NCI-H2107 treated with DMSO at 0.1 percent for 48 hours (cell line): Measurements from ENCODE around the gene ZNF124.
"Not testable (repeated sequence)": the region's sequence is repeated elsewhere in the genome, so short reads cannot be mapped to it uniquely, and the experiment has no call there.

Experiments
- DNase-seq: peaks from one replicate; lab custom pipeline; 2025; ENCODE audit not compliant: unreplicated experiment; lab: John Stamatoyannopoulos, UW

ZNF124 gene

DNA sequence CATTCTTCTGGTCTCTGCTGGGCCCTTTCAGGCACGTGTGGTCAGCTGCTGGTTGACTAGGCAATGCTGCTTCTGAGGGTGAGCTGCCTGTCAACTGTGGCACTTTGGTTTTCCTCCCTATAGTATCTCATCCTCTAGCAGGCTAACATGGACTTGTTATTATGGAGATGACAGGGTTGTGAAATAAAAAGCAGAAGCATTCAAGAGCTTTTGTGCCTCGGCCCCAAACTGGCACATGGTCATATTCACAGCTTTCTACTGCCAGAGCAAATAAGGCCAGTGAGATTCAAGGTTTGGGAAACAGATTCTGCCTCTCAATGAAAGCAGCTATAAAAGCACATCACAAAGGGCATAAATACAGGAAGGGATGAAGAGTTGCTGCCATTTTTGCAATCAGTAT is 1.6 kb upstream of the ZNF124 start:
- DNase-seq = no peak

DNA sequence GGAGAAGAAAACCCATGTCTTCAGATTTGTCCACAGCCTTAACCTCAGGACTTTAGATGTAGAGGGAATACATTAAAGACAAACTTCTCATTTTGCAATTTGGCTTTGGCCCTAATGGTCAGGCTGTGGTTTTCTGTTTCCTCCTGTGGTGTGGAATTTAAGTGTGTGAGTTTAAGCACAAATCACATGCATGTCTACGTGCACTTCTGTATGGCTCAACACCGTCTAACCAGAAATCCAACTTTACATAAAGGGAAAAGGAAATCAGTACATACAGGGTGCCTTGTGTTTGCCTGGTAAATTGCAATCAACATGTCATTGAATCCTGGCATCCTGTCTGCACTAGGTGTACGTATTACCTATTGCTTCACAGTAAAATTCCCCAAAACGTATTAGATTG is 1.2 kb upstream of the ZNF124 start:
- DNase-seq = no peak

DNA sequence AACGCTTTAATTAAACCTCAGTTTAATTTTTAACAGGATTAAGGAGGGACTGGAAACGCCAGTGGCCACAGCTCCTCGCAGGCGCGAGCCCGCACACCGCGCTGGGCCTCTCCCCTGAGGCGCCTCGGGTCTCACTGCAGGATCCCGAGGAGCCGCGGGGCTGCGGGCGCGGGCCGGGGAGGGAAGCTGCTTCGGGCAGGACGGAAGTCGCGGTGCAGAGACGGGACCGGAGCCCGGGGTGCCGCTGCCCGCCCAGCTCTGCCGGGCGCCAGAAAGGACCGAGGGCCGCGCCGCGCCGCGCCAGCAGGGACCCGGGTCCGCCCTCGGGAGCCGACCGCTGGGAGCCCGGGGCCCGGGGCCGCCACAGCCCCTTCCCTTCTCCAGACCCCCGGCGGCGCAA is 377 bp downstream of the ZNF124 start:
- DNase-seq = not testable (repeated sequence)

DNA sequence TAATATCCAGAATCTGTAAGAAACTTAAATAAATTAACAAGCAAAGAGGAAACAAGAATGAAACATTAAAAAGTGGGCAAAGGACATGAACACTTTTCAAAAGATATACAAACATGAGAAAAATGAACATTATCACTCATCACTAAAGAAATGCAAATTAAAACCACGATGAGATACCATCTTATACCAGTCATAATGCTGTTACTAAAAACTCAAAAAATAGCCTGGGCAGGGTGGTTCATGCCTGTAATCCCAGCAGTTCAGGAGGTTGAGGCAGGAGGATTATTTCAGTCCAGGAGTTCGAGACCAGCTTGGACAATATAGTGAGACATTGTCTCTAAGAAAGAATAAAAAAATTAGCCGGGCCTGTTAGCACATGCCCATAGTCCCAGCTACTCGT is 6.1 kb downstream of the ZNF124 start:
- no peak for DNase-seq

DNA sequence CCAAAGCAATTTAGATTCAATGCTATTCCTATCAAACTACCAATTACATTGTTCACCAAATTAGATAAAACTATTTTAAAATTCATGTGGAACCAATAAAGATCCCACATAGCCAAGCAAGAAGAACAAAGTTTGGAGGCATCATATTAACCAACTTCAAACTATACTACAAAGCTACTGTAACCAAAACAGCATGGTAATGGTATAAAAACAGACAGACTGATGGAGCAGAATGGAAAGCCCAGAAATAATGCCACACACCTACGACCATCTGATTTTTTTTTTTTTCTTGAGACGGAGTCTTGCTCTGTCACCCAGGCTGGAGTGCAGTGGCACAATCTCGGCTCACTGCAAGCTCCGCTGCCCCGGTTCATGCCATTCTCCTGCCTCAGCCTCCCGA is 7.1 kb downstream of the ZNF124 start:
- no peak for DNase-seq

DNA sequence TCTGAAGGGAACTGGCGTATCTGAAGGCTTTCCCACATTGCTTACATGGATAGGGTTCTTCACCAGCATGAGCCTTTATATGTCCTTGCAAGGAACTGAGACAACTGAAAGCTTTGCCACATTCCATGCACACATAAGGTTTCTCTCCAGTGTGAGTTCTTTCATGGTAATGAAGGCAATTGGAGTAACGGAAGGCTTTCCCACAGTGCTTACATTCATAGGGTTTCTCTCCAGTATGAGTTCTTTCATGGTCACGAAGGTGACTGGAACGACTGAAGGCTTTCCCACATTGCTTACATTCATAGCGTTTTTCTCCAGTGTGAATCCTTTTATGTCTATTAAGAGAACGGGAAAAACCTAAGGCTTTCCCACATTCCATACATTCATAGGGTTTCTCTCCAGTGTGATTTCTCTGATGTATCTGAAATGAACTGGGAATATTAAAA is 15.0 kb downstream of the ZNF124 start:
- no peak for DNase-seq

DNA sequence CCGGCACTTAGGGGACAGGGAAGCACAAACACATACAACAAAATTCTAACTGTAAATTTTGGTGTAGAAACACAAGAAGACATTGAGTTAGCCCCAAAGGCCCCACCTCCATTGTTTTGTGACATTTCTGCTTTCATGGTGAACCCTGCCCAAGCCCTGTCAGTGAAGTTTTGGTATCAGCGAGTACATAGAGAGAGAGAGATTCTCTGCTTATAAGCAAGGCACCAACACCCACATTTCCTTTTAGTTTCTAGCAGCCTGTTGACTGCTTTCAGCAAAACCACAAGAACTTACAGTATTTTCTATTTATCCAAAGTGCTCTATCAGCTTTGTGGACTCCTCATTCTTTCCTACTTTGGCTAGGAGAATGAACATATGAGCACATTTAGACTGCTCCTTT is 24.0 kb downstream of the ZNF124 start:
- DNase-seq = no peak

DNA sequence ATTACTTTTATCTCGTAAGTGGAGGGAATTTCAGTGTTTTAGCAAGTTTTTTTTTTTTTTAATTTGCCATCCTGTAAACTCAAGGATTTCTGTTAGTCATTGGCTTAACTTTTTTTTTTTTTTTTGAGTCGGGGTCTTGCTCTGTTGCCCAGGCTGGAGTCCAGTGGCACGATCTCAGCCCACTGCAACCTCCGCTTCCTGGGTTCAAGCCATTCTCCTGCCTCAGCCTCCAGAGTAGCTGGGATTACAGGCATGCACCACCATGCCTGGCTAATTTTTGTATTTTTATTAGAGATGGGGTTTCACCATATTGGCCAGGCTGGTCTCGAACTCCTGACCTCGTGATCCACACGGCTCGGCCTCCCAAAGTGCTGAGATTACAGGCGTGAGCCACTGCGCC is 24.7 kb downstream of the ZNF124 start:
- not testable (repeated sequence) for DNase-seq

DNA sequence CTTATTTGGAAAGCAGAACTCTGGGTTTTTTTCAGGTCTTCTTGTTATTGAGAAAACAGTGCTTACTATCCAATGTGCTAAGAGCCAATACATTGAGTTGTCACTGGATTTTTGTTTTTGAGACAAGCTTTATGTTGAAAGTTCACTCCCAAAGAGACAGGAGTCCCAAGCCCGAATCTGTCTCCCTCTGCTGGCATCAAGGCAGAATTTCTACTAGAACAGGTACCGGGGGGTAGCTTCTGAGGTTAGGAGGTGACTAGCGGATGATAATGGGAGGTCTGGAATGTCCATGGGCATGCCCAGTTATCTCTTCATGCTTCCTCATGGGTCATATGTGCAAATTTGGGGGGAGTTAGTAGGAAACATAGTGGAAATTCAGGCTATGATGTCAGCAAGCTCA is 25.1 kb downstream of the ZNF124 start:
- DNase-seq = no peak

DNA sequence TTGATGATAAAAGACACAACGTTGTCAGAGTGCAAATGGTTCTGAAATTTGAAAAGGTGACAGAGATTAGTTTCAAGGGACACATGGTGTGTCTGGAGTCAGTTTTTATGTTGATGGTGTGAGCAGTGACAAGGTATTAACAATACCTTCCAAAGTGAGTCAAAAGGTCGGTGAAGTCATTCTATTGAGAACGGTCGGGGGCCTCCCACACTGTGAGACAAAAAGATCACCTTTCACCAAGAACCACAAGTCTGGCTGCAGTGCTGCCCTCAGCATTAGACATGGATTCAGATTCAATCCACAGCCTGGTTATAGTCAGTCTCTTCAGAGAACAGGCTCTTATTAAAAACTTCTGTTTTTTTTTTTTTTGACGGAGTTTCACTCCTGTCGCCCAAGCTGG is 26.5 kb downstream of the ZNF124 start:
- DNase-seq = no peak

DNA sequence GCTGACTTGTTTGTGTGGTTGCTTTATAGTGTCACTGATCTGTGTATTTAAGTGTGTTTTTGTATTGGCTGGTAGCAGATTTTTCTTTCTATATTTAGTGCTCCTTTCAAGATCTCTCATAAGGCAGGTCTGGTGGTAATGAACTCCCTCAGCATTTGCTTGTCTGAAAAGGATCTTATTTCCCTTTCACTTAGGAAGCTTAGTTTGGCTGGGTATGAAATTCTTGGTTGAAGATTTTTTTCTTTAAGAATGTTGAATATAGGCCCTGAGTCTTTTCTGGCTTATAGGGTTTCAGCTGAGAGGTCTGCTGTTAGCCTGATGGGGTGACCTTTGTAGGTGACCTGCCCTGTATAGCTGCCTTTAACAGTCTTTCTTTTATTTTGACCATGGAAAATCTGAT is 32.3 kb downstream of the ZNF124 start:
- DNase-seq = not testable (repeated sequence)

DNA sequence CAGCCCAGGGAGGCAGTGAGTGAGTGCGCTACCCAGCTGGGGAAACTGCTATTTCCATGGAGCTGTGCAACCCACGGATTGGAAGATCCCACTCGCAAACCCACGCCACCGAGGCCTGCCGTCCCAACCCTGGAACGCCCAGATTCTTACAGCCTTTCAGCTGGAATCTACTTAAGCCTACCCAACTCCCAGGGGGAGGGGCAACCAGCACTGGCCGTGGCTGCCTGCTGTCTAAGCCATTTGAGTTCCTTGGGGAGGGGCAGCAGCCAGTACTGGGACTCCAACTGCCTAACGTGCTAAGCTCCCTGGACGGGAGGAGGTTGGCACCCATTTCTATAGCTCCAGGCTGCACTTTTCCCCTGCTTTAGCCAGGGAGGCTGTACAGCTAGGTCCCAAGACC is 40.6 kb downstream of the ZNF124 start:
- no peak for DNase-seq

DNA sequence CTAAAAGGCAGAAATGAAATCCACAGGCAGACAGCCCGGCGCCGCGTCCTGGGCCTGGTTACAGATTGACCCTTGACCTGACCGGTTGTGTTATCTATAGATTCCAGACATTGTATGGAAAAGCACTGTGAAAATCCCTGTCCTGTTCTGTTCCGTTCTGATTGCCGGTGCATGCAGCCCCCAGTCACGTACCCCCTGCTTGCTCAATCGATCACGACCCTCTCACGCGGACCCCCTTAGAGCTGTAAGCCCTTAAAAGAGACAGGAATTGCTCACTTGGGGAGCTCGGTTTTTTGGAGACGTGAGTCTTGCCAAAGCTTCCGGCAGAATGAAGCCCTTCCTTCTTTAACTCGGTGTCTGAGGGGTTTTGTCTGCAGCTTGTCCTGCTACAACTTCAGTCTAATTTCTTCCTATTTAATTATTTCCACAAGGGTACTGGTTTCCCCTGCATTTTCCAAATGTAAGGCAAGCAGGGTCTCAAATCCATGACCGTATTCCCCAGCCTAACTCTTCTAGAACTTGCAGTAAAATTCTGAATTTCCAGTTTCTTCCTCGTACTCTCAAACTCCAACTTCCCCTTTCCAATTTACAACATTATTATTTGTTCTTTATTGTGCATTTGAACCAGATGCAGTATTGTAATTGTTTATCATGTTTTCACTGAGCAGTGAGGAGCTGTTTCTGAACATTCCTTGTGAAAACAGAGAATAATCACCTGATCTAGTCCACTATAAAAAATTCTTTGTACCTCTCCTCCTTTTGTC is 44.1 kb downstream of the ZNF124 start:
- not testable (repeated sequence) for DNase-seq

DNA sequence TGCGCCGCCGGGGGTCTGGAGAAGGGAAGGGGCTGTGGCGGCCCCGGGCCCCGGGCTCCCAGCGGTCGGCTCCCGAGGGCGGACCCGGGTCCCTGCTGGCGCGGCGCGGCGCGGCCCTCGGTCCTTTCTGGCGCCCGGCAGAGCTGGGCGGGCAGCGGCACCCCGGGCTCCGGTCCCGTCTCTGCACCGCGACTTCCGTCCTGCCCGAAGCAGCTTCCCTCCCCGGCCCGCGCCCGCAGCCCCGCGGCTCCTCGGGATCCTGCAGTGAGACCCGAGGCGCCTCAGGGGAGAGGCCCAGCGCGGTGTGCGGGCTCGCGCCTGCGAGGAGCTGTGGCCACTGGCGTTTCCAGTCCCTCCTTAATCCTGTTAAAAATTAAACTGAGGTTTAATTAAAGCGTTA is 45.2 kb downstream of the ZNF124 start:
- not testable (repeated sequence) for DNase-seq

DNA sequence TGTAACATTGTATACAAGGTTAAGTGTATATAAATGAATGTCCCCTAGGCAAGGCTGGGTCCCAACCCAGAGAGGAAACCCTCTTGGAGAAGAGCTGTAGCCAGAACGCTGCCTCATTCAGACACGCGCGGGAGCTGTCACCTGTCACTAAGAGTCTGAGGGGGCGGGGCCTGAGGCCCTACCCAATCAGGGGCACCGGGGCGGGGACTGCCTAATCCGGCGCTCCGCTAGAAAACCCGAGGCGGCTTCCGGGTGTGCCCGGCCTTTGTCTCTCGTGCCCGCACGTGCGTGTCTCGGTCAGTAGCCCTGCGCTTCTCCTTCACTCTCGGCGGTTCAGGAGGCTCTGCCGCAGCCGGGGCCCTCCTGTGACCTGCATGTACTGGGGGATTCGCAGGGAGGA is 45.7 kb downstream of the ZNF124 start:
- DNase-seq = not testable (repeated sequence)

DNA sequence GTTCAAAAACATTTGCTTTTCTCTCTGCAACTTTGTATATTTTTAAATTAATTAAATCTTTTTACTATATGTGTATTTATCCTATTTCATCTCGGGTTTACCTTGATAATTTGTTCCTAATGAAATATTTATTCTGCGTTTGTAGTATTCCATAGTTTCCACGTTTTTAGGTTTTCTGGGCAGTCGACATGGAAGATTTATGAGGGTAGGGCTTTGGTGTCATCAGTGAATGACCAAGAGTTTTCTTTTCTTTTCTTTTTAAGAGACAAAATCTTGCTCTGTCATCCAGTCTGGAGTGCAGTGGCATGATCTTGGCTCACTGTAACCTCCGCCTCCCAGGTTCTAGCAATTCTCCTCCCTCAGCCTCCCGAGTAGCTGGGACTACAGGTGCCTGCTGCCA is 50.4 kb downstream of the ZNF124 start:
- DNase-seq = no peak

DNA sequence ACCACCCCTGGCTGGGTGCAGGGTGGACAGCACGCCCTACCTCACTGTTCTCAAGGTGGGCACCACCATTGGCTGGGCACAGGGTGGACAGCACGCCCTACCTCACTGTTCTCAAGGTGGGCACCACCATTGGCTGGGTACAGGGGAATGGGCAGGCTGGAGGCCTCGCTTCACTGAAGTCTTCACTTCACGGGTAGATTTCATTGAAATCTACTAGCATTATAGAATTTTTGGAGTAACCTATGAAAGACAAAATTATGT is 51.5 kb downstream of the ZNF124 start:
- not testable (repeated sequence) for DNase-seq

DNA sequence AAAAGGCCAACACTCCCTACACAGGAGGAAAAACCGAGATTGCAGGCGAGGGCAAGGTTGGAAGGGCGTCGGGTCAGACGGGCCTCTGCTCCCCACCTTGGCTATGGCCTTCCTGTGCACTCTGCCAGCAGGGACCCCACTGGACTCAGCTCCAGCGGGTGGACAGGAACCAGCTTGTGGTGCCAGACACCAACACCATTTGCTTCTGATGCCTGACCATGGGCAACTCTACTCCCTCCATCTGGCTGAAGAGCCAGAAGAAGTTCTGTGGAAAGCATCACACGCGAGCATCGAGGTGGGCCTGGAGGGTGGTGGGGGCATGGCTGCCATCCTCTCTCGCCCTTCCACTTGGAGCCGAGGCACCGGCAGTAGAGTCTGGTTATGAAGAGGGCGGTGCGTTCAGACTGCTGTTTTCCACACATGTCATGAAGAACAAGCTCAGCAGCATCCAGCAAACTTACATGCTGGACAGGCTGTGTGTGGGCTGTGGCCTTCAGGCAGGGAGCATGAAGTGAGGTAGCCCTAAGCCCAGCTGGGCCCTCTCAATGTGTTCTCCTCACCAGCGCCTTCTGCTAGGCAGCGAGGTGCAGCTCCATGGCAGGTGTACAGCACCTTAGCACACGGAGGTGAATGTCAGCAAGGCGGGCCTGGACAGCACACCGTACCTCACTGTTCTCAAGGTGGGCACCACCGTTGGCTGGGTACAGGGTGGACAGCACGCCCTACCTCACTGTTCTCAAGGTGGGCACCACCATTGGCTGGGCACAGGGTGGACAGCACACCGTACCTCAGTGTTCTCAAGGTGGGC is 52.0 kb downstream of the ZNF124 start:
- no peak for DNase-seq

DNA sequence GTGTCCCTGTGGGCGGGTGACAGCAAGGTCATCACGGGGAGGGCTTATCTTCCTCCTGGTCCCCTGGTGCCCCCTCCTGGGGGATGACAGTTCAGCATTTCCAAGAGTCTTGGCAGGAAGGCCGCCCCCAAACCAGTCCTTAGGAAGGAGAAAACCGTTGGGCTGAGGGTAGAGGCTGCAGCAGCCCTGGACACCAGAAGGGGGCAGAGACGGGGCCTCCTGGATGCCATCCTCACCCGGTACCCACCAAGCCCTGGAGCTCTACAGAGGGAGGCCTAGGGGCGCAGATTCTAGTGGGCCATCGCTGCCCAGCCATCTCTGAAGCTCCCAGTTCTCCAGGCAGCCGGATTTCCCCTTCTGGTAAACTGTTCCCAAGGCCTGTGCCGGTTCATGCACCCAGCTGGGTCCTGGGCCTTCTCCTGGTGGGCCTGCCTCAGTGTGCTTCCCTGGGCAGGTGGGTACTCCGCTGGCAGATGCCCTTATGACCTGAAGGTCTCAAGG is 52.8 kb downstream of the ZNF124 start:
- DNase-seq = no peak

DNA sequence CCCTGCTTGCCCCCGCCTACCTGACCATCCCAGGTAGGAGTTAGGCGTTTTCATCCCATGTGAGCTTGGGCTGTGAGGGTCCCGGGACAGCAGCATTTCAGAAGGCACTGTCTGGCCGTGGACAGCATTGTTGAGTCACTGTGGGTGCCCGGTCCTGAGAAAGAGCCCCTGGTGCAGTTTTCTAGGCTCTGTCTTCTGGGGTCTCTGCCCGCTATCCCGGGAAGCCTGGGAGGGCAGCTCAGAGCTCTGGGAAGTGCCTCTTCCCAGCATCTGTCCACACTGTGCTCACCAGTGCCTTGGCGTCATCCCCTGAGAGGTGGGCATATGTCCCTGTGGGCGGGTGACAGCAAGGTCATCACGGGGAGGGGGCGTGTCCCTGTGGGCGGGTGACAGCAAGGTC is 56.3 kb downstream of the ZNF124 start:
- DNase-seq = no peak

DNA sequence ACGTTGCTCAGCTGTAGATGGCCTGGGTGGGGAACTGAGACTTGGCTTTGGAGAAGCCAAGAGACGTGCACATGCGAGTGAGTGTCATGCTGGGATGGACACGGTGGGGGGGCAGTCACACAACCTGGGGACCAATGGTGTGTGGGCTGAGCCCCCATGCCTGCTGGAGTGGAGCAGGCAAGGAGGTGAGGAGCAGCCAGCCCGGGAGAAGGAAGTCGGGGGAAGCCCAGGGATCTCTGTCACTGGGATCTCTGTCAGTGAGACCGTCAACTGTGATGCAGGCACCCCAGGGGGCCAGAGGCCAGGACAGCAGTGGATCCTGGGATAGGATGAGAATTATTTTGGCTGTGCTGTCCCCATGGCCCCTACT is 56.7 kb downstream of the ZNF124 start:
- DNase-seq = no peak

DNA sequence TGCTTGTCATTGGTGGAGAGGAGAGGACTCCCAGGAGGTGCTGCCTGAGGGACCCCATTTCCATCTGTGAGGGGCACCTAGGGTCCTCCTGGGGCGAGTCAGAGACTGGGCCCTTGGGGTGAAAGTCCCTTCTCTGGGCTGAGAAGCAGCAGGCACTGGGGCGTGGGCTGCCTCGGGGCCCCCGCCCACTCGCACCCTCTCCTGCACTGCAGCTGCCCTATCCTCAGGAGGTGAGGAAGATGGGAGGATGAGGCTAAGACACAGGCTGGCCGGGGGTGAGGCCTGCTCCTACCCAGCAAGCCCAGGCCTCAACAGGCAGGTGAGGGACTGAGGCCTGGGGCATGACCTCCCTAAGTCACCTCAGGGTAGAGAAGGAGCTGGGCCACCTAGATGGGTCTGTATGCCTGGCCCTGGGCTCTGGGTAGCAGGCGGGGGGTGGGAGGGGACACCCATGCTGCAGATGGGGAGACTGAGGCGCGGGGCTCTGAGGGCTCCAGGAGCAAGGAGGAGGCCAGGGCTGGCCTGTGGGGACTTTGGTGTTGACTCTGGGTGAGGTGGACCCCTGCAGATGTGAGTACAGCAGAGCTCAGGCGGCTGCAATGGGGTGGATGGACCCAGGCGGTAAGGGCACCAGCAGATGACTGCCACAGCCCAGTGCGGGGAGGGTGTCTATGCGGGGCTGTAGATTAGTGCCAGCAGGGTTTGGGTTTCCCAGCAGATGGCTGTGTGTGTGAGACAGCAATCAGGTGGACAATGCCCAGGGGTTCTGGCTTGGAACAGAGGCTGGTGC is 57.3 kb downstream of the ZNF124 start:
- no peak for DNase-seq
